Esophagus squamous epithelium (tissue), 4 donors: ENCODE measurements around the gene CELSR3.

Source experiments
- CTCF ChIP-seq, 6 experiments: fragments of 450-650 bp in 4 of 6; fragments of 200-600 bp in 2 of 6; sonication (generic) in 2 of 6; IDR thresholded peaks; one replicate each; pipeline ENCODE4 v1.5.1; 2016 to 2019; ENCODE audit warnings: antibody characterized with exemption in 6 of 6, mild to moderate bottlenecking in 4 of 6, moderate library complexity in 4 of 6
- POLR2A ChIP-seq, 4 donors: fragments of 450-650 bp; IDR thresholded peaks; one replicate each; pipeline ENCODE4 v1.6.1; 2017; ENCODE audit warnings: antibody characterized with exemption in 4 of 4, mild to moderate bottlenecking in 4 of 4, moderate library complexity in 3 of 4

GRCh38 chr3:48680811-48681540 is 18.3 kb upstream of the CELSR3 start:
- TF ChIP-seq POLR2A (IDR thresholded peaks at IDR 0.05) (no peak), CTCF (IDR thresholded peaks at IDR 0.05) (no peak)
